HUES6 (cell line): Measurements from ENCODE around the gene KIDINS220.

Experiments used
- H3K27ac ChIP-seq: 2 replicates; pipeline ENCODE4 v1.7.0; 2013; ENCODE audit warnings: low read depth, mild to moderate bottlenecking, low read length, inconsistent platforms
- H3K27me3 ChIP-seq: 2 replicates; pipeline ENCODE4 v1.6.1; 2013; ENCODE audit warnings: low read length; ENCODE audit not compliant: control insufficient read depth, insufficient read depth
- H3K36me3 ChIP-seq: 2 replicates; pipeline ENCODE4 v1.6.1; 2013; ENCODE audit warnings: low read length; ENCODE audit not compliant: control insufficient read depth, insufficient read depth
- H3K4me1 ChIP-seq: 2 replicates; pipeline ENCODE4 v1.6.1; 2013; ENCODE audit warnings: low read length; ENCODE audit not compliant: control insufficient read depth, insufficient read depth
- H3K4me3 ChIP-seq: 2 replicates; pipeline ENCODE4 v1.5.1; 2013; ENCODE audit warnings: low read depth, low read length
- H3K9ac ChIP-seq: one replicate; pipeline ENCODE4 v1.6.1; 2013; ENCODE audit warnings: mild to moderate bottlenecking, low read length
- H3K9me3 ChIP-seq: 2 replicates; pipeline ENCODE4 v1.6.1; 2013; ENCODE audit warnings: low read depth, low read length; ENCODE audit not compliant: control insufficient read depth, insufficient read depth

KIDINS220 gene

DNA sequence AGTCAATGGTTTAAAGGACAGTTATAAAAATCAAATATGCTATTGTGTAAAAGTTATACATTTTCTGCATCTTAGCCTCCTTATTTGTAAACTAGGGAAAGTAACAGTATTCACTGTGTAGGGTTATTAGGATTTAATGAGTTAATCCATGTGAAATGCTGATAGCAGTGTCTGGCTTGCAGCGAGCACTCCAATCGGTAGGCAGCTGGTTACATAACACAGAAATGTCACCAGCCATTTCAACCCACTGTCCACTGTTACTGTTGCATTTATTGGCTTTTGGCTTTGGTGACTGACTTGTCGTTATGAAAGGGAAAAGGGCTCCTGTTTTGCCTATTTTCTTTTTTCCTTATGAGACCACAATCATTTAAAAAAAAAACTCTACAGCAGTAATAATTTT lies 116.7 kb downstream of the KIDINS220 start:
- Histone ChIP-seq H3K9me3 (peaks cover 5% of the 10 kb centered on the region; the same call in 1 of the 2 replicates), H3K9ac (no peak overlapping the region), H3K4me1 (no peaks in the 10 kb centered on the region), H3K27me3 (no peaks in the 10 kb centered on the region), H3K4me3 (no peak overlapping the region), H3K27ac (no peak overlapping the region), H3K36me3 (no peaks in the 10 kb centered on the region)

DNA sequence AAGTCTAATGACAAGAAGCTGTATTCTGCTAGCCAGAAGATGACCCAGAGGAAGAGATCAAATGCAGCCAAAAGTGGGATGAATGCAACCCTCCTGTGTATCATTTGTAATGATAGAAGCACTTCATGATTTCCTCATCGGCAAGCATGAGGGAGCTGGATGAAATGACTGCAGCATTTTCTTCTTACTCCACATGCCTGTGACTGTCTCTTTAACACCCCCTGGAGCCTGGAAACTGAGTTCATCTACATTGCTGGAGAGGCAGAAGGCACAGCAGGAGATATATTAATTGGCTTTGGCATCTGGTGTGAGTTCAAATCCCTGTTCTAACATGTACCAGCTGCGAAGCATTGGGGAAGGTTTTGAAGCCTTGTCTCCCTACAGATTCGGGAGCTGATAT lies 117.9 kb downstream of the KIDINS220 start:
- H3K9me3 ChIP-seq, result peaks cover 7% of the 10 kb centered on the region; the same call in 1 of the 2 replicates
- no peak overlapping the region for H3K9ac ChIP-seq
- H3K4me1 ChIP-seq, result no peaks in the 10 kb centered on the region
- no peak overlapping the region for H3K4me3 ChIP-seq
- no peak overlapping the region for H3K27ac ChIP-seq
- no peaks in the 10 kb centered on the region for H3K36me3 ChIP-seq
- no peaks in the 10 kb centered on the region for H3K27me3 ChIP-seq

DNA sequence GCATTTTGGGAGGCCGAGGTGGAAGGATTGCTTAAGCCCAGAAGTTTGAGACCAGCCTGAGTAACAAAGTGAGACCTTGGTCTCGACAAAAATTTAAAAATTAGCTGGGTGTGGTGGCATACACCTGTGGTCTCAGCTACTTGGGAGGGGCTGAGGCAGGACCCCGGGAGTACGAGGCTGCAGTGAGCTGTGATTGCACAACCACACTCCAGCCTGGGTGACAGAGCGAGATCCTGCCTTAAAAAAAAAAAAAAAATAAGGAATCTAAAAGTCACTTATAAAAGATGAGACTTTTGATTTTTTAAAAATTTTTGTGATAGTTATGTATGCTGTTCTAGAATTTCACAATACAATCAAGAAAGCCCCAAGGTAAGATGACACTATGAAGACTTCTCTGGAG lies 122.4 kb downstream of the KIDINS220 start:
- Histone ChIP-seq H3K4me1 (peaks cover 8% of the 10 kb centered on the region; the same call in 1 of the 2 replicates), H3K36me3 (no peaks in the 10 kb centered on the region), H3K9me3 (peaks cover 7% of the 10 kb centered on the region; the same call in 1 of the 2 replicates), H3K4me3 (no peak overlapping the region), H3K9ac (no peak overlapping the region), H3K27ac (no peak overlapping the region), H3K27me3 (no peaks in the 10 kb centered on the region)

DNA sequence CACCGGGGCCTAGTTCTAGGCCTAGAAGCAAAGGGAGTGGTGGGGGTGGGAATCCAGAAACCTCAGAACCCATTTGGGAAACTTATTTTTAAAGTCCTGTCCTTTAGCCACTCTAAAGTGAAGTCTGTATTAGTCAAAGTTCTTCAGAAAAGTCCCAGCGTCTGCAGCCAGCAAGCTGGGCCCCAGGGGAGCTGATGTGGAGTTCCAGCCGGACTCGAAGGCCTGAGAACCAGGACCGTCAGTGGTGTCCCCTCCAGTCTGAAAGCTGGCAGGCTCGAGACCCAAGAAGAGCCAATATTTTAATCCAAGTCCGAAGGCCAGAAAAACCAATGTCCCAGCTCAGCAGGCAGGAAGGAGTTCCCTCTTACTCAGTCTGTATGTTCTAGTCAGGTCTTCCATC lies 123.1 kb downstream of the KIDINS220 start:
- Histone ChIP-seq H3K4me3 (no peak overlapping the region), H3K9ac (no peak overlapping the region), H3K9me3 (peaks cover 7% of the 10 kb centered on the region; the same call in 1 of the 2 replicates), H3K27me3 (no peaks in the 10 kb centered on the region), H3K4me1 (peaks cover 8% of the 10 kb centered on the region; the same call in 1 of the 2 replicates), H3K36me3 (no peaks in the 10 kb centered on the region), H3K27ac (no peak overlapping the region)

DNA sequence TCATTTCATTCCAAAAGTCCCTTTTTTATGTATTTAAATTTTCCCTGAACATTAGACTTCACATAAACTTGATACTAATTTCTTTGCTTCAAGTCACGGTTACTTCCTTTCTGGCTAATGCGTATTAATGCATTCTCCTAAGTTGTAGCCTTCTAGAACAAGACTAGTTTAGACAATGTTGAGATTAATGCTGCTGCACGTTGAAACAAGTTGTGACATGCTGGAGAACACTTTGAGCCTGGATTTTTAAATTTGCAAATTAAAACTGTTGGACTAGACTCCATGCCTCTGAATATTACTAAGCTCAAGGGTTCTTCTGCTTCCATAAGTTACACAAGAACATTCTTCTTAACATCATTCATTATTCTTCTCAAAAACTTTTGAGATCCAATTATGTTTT lies 126.5 kb downstream of the KIDINS220 start:
- Histone ChIP-seq H3K36me3 (no peaks in the 10 kb centered on the region), H3K4me3 (no peak overlapping the region), H3K9me3 (peaks cover 8% of the 10 kb centered on the region; the same call in 1 of the 2 replicates), H3K9ac (no peak overlapping the region), H3K27me3 (no peaks in the 10 kb centered on the region), H3K4me1 (peaks cover 8% of the 10 kb centered on the region; the same call in 1 of the 2 replicates), H3K27ac (no peak overlapping the region)

DNA sequence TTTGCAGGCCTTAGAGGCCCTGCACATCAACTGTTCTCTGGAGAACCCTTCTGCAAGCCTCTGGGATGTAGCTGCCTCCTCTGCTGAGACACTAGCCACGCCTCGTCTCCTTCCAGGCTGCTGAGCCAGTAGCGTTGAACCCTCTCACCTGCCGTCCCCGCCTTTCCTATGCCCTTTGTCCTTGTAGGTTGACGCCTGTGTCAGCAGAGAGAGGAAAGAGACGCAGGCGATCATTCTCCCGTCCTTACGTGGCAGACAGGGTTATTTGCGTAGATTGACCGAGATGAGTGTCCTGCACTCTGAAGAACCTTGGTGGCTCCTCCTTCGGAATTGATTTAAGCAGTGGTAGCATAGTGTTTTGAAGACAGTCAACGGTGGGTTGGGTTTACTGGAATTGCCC lies 127.8 kb downstream of the KIDINS220 start:
- Histone ChIP-seq H3K9ac (no peak overlapping the region), H3K27me3 (no peaks in the 10 kb centered on the region), H3K9me3 (peaks cover 3% of the 10 kb centered on the region; the same call in 1 of the 2 replicates), H3K4me1 (peaks cover 8% of the 10 kb centered on the region; the same call in 1 of the 2 replicates), H3K36me3 (no peaks in the 10 kb centered on the region), H3K27ac (no peak overlapping the region), H3K4me3 (no peak overlapping the region)

DNA sequence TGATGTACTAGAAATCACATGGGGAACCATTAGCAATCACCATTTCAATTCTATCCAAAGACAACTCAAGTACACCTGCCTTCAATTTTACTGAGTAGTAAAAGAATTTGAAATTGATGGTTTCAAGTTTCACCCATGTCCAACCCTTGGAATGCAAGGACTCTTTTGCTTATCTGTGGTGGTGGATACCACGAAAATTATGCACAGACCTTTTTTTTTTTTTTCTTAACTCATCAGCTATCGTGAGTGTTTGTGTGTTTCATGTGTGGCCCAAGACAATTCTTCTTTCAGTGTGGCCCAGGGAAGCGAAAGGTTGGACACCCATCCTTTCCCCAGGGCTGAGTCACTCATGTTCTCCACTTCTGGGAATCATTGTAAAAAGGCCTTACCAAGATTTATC lies 132.5 kb downstream of the KIDINS220 start:
- Histone ChIP-seq H3K36me3 (no peaks in the 10 kb centered on the region), H3K9me3 (peaks cover 3% of the 10 kb centered on the region; the same call in 1 of the 2 replicates), H3K27ac (no peak overlapping the region), H3K27me3 (no peaks in the 10 kb centered on the region), H3K9ac (no peak overlapping the region), H3K4me1 (no peaks in the 10 kb centered on the region), H3K4me3 (no peak overlapping the region)

DNA sequence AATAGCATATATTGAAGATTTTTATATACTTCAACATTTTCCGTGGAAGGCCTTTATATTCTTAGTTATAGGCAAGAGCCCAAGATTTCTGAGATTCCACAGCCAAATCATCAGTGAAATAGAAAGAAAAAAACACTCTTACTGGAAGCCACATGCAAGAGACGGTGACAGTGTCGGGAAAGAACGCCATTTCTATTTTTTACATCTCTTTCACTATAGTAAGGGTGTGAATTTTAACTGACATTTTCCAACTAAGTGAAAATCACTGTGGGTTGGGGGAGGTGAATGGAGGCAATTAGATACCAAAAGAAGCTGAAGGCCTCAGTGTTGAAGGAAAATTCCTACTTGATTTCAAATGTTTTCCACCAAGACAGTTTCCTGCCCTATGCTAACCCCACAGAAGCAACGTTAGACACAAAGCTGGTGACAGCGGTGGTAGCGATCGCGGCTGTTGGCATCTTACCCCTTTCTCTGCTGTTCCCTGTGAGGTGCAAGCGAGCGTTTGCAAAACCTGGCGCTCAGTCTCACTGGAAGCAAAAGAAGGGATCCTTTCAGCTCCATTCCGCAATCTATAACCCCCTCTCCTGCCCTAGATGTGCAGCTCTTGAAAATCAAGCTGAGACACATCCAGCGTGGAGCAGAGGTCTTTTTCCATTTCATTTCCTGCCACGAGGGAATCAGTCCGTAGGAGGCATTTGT lies 135.6 kb downstream of the KIDINS220 start:
- Histone ChIP-seq H3K36me3 (no peaks in the 10 kb centered on the region), H3K27ac (no peak overlapping the region), H3K27me3 (no peaks in the 10 kb centered on the region), H3K4me3 (no peak overlapping the region), H3K9ac (no peak overlapping the region), H3K9me3 (peaks cover 6% of the 10 kb centered on the region; the same call in 1 of the 2 replicates), H3K4me1 (no peaks in the 10 kb centered on the region)

DNA sequence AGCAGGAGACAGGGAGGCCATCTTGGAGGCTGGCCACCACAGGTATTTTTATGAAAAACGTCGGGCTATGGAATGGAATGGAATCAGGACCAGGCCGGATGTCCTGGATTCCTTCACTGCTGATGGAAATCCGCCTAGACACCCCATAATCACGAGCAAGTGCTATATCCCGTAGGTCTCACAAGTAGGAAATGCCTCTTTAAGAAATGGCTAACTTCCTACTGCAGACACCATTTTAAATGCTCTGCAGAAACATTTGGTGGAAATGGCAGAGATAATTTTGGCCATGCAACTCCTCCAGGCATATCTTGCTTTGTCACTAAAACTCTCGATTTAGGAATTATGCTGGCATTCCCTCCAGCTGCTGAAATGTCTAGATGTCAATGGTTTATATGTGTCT lies 137.6 kb downstream of the KIDINS220 start:
- H3K27ac ChIP-seq, result no peak overlapping the region
- H3K9ac ChIP-seq, result no peak overlapping the region
- H3K4me3 ChIP-seq, result no peak overlapping the region
- no peaks in the 10 kb centered on the region for H3K4me1 ChIP-seq
- H3K27me3 ChIP-seq, result no peaks in the 10 kb centered on the region
- no peaks in the 10 kb centered on the region for H3K36me3 ChIP-seq
- peaks cover 6% of the 10 kb centered on the region; the same call in 1 of the 2 replicates for H3K9me3 ChIP-seq

DNA sequence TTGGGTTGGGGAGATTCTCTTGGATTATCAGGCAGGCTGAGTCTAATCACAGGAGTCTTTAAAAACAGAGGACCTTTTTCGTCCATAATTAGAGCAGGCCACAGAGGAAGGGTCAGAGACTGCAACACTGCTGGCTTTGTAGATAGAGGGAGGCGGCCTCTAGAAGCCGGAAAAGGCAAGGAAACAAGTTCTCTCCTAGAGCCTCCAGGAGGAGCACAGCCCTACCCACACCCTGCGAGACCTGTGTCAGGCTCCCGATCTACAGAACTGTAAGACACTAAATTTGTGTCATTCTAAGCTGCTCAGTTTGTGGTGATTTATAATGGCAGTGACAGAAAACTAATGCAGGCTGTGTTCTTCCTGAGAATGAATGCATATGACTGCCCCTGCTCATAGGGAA lies 140.2 kb downstream of the KIDINS220 start:
- Histone ChIP-seq H3K9ac (no peak overlapping the region), H3K9me3 (peaks cover 6% of the 10 kb centered on the region; the same call in 1 of the 2 replicates), H3K4me3 (no peak overlapping the region), H3K4me1 (0 out of 2 replicates have a peak, but pooled peaks cover 3% of the 10 kb centered on the region), H3K36me3 (no peaks in the 10 kb centered on the region), H3K27me3 (peaks cover 4% of the 10 kb centered on the region; the same call in 1 of the 2 replicates), H3K27ac (no peak overlapping the region)

DNA sequence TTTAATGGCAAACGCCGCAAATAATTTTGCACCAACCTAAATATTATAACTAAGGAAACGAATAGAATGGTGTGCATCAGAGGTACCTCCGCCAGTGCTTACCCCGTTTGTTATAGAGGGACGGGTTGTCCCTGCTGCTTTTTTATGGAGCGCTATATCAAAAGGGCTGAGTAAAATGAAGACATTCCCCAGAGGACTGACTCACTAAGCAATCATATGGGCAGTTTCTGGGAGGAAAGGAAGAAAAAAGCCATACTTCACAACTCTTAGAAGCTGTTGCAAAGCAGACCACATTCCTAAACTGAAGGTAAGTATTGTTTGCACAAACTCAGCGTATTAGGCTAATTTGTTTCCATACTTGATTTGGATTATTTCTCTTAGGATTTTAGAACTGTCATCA lies 142.7 kb downstream of the KIDINS220 start:
- no peak overlapping the region for H3K27ac ChIP-seq

More for the DNA sequence above, 142.7 kb downstream of the KIDINS220 start:
- H3K9me3 ChIP-seq, result peaks cover 6% of the 10 kb centered on the region; the same call in 1 of the 2 replicates
- H3K4me3 ChIP-seq, result no peak overlapping the region
- peaks cover 4% of the 10 kb centered on the region; the same call in 1 of the 2 replicates for H3K27me3 ChIP-seq
- H3K9ac ChIP-seq, result no peak overlapping the region
- 0 out of 2 replicates have a peak, but pooled peaks cover 3% of the 10 kb centered on the region for H3K4me1 ChIP-seq
- no peaks in the 10 kb centered on the region for H3K36me3 ChIP-seq
